Thymus (tissue), 14 donors: ENCODE measurements around the gene ANKHD1. TPM values are rescaled to one million over a fixed set of nuclear protein-coding genes. Genes with fewer than 3 reads are reported as not detected.

Source experiments
- DNase-seq, 9 donors: peaks; one replicate each; pipeline ENCODE4 v3.0.0-alpha.2; 2013; ENCODE audit warnings: low spot score in 9 of 9, low read depth in 6 of 9, missing footprints in 1 of 9
- H3K27ac ChIP-seq, 2 donors: one replicate each; pipeline ENCODE4 v1.5.1; 2013; ENCODE audit warnings: control low read depth in 1 of 2, low read depth in 1 of 2, low read length in 1 of 2, mild to moderate bottlenecking in 1 of 2, moderate library complexity in 1 of 2
- H3K27me3 ChIP-seq, 2 donors: one replicate each; pipeline ENCODE4 v1.5.1; 2013; ENCODE audit warnings: low read length in 1 of 2; ENCODE audit not compliant: control insufficient read depth in 2 of 2, insufficient read depth in 1 of 2
- H3K36me3 ChIP-seq, 2 donors: one replicate each; pipeline ENCODE4 v1.5.1; 2013; ENCODE audit warnings: low read length in 1 of 2, mild to moderate bottlenecking in 1 of 2, moderate library complexity in 1 of 2; ENCODE audit not compliant: control insufficient read depth in 2 of 2, insufficient read depth in 2 of 2
- H3K4me1 ChIP-seq, 2 donors: one replicate each; pipeline ENCODE4 v1.5.1; 2013; ENCODE audit warnings: low read length in 2 of 2; ENCODE audit not compliant: control insufficient read depth in 2 of 2, insufficient read depth in 2 of 2
- H3K4me3 ChIP-seq, 2 donors: one replicate each; pipeline ENCODE4 v1.5.1; 2013; ENCODE audit warnings: low read length in 2 of 2, control low read depth in 1 of 2, mild to moderate bottlenecking in 1 of 2
- H3K9me3 ChIP-seq, 2 donors: one replicate each; pipeline ENCODE4 v1.5.1; 2013; ENCODE audit warnings: low read length in 1 of 2, mild to moderate bottlenecking in 1 of 2; ENCODE audit not compliant: control insufficient read depth in 2 of 2, insufficient read depth in 1 of 2
- WGBS: extraction: QIAGEN DNeasy Blood & Tissue Kit; methylation state at CpG from one replicate; pipeline ENCODE4 v1.1.7; 2013; 5-methylcytosine and 5-hydroxymethylcytosine counted together
- long read RNA-seq, 10 donors: transcript quantifications; one replicate each; lab custom pipeline, GENCODE V29; 2026
- polyA plus RNA-seq: library from polyadenylated mRNA; stranded (reverse); fragments of 200-250 nt; gene quantifications from one replicate; pipeline ENCODE4 v1.2.3, GENCODE V29; 2013
- total RNA-seq: library from RNA; stranded (reverse); fragments of 120-200 nt; gene quantifications from one replicate; pipeline ENCODE4 v1.2.4, GENCODE V29; 2013
- donor health status: healthy.

The ANKHD1 gene
- total RNA-seq, result 37.4 TPM
- polyA plus RNA-seq, result 60.1 TPM
- long read RNA-seq, donor 1, partial matches to known transcripts, result 0 of 2 reads
- long read RNA-seq, donor 1, other reads (novel, unspliced or antisense), result 0 of 2 reads
- long read RNA-seq, donor 2, result 0 reads
- long read RNA-seq, donor 3, full-length matches to known transcripts, result 6 of 54 reads
- long read RNA-seq, donor 3, partial matches to known transcripts, result 48 of 54 reads
- long read RNA-seq, donor 3, other reads (novel, unspliced or antisense), result 0 of 54 reads
- long read RNA-seq, donor 4, partial matches to known transcripts, result 6 of 12 reads
- long read RNA-seq, donor 4, other reads (novel, unspliced or antisense), result 0 of 12 reads
- long read RNA-seq, donor 5, partial matches to known transcripts, result 54 of 62 reads
- long read RNA-seq, donor 5, other reads (novel, unspliced or antisense), result 0 of 62 reads
- long read RNA-seq, donor 6, partial matches to known transcripts, result 12 of 19 reads
- long read RNA-seq, donor 6, other reads (novel, unspliced or antisense), result 0 of 19 reads
- long read RNA-seq, donor 7, full-length matches to known transcripts, result 5 of 20 reads
- long read RNA-seq, donor 7, partial matches to known transcripts, result 15 of 20 reads
- long read RNA-seq, donor 7, other reads (novel, unspliced or antisense), result 0 of 20 reads
- long read RNA-seq, donor 8, partial matches to known transcripts, result 9 of 10 reads
- long read RNA-seq, donor 8, other reads (novel, unspliced or antisense), result 0 of 10 reads
- long read RNA-seq, donor 9, partial matches to known transcripts, result 23 of 31 reads
- long read RNA-seq, donor 9, other reads (novel, unspliced or antisense), result 0 of 31 reads
- long read RNA-seq, donor 10, partial matches to known transcripts, result 27 of 29 reads
- long read RNA-seq, donor 10, other reads (novel, unspliced or antisense), result 0 of 29 reads

GRCh38 chr5:140401362-140402257 lies at the start of gene ANKHD1:
TSS of gene ANKHD1 (plus strand) at chr5:140401833. CDS start at chr5:140401968, 135 bp downstream.
- peak; percentile 97 to 100 (median 99) for DNase-seq

DNA sequence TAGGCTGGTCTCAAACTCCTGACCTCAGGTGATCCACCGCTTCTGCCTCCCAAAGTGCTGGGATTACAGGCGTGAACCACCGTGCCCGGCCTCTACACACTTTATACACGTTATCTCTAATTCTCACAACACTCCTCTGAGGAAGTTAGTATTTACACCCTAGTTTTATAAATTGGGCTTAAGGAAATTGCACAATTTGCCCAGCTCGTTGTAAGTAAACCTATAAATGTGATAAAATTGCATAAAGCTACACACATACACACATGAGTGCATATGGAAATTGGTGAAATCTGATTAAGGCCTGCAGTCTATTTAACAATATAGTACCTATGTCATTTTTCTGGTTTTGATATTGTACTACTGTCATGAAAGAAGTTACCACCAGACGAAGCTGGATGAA lies 46.1 kb upstream of the ANKHD1 start:
- WGBS, result 87% methylated on average over 7 of the region's 7 CpGs
- H3K9me3 ChIP-seq, result peaks cover 0 to 6% of the 10 kb centered on the region in 2 donors
- H3K4me1 ChIP-seq, result peaks cover 0 to 11% of the 10 kb centered on the region in 2 donors
- peaks cover 0 to 4% of the 10 kb centered on the region in 2 donors for H3K27me3 ChIP-seq
- no peak overlapping the region for H3K4me3 ChIP-seq
- DNase-seq, result no peak
- no peaks in the 10 kb centered on the region for H3K36me3 ChIP-seq
- no peak overlapping the region for H3K27ac ChIP-seq

More at GRCh38 chr5:140401362-140402257, at the start of gene ANKHD1:
- peak within 1 kb of the TSS; percentile 97 to 100 for H3K27ac ChIP-seq
- under 1% methylated on average over 83 of the region's 83 CpGs for WGBS
- peaks cover 15% of the 10 kb centered on the region in 2 donors for H3K4me1 ChIP-seq
- no peaks in the 10 kb centered on the region for H3K9me3 ChIP-seq
- H3K4me3 ChIP-seq, result peak within 1 kb of the TSS; percentile 89 to 99
- H3K36me3 ChIP-seq, result peaks cover 7 to 16% of the 10 kb centered on the region in 2 donors
- no peaks in the 10 kb centered on the region for H3K27me3 ChIP-seq

DNA sequence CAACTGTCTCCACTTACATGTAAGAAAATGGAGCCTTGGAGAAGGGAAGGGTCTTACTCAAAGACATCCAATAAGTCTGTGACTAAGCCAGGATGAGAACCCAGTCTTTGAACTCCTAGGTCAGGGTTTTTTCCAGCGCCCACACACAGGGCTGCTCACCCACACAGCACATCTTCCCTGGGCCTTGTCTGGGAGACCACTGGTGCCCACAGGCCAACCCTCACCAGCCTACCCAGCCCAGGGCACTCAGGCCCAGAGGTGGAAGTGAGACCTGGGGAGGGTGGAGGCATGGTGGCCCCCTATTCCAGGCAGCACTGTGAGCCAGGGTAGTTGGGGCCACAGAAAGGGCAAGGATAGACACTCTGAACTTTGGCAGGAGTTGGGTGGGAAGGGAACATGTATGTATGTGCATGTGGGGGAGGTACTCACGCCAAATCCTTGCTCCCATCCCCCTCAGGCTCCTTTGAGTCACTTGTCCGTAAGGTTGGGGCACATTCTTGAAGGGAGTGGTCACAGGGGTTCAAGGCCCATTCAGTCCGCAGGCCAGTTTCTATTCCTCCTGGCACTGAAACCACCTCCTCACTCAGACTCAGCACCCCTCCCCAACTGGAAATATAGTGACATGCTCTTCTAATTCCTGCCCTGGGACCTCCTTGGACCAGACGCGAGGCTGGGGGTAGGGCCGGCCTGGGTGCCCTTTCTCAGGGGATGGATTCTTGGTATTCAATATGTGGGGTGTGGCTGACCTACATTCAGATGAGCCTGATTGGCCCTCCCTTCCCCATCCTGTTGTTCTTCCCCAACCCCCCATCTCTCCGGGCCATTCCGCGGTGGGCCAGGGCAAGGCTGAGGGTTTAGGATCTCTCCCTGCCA lies 44.5 kb upstream of the ANKHD1 start:
- H3K27ac ChIP-seq, result no peak overlapping the region
- WGBS, result 59% methylated on average over 10 of the region's 10 CpGs

DNA sequence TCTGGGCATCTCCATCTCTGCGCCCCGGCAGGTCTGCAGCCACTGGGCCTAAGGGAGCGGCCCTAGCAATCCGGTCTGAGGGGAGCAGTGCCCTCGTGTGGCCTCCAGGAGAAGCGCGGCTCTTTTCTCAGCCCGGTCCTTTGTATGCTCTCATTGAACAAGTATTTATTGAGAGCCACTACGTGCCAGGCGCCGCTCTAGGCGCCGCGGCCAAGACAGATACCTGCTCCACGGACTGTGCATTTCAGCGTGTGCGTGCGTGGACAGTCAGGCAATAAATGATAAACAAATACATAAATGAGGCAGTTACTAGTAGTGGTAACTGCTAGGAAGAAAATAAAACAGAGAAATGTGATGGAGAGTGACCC lies 43.9 kb upstream of the ANKHD1 start:
- H3K27ac ChIP-seq, result no peak overlapping the region
- peaks cover 0 to 4% of the 10 kb centered on the region in 2 donors for H3K27me3 ChIP-seq
- H3K4me3 ChIP-seq, result no peak overlapping the region
- 2% methylated on average over 18 of the region's 18 CpGs for WGBS
- peaks cover 0 to 6% of the 10 kb centered on the region in 2 donors for H3K9me3 ChIP-seq
- H3K36me3 ChIP-seq, result no peaks in the 10 kb centered on the region
- H3K4me1 ChIP-seq, result peaks cover 0 to 11% of the 10 kb centered on the region in 2 donors
- DNase-seq, result peak in 6 of 9 donors; percentile 42 to 74 (median 63)

More for the DNA sequence above, 44.5 kb upstream of the ANKHD1 start:
- Histone ChIP-seq H3K4me1 (peaks cover 0 to 11% of the 10 kb centered on the region in 2 donors), H3K36me3 (no peaks in the 10 kb centered on the region), H3K9me3 (peaks cover 0 to 6% of the 10 kb centered on the region in 2 donors), H3K27me3 (peaks cover 0 to 4% of the 10 kb centered on the region in 2 donors), H3K4me3 (no peak overlapping the region)
- no peak for DNase-seq

- WGBS, result 96% methylated on average over 4 of the region's 4 CpGs
- H3K4me1 ChIP-seq, result peaks cover 0 to 16% of the 10 kb centered on the region in 2 donors
- peaks cover 0 to 6% of the 10 kb centered on the region in 2 donors for H3K27me3 ChIP-seq
- no peak for DNase-seq
- no peak overlapping the region for H3K27ac ChIP-seq
- H3K36me3 ChIP-seq, result no peaks in the 10 kb centered on the region
- H3K4me3 ChIP-seq, result no peak overlapping the region
- H3K9me3 ChIP-seq, result peaks cover 0 to 6% of the 10 kb centered on the region in 2 donors
Measured at GRCh38 chr5:140358738-140359310, 42.8 kb upstream of the ANKHD1 start.

GRCh38 chr5:140360101-140360500 lies 41.5 kb upstream of the ANKHD1 start, which contains the start of gene SLC4A9:
TSS of gene SLC4A9 (plus strand) at chr5:140360194. CDS start at chr5:140360237, 43 bp downstream.
- 93% methylated on average over 2 of the region's 2 CpGs for WGBS

GRCh38 chr5:140360681-140361479 lies 40.8 kb upstream of the ANKHD1 start:
- no peaks in the 10 kb centered on the region for H3K36me3 ChIP-seq
- H3K27ac ChIP-seq, result no peak overlapping the region
- H3K9me3 ChIP-seq, result peaks cover 0 to 6% of the 10 kb centered on the region in 2 donors
- peaks cover 0 to 16% of the 10 kb centered on the region in 2 donors for H3K4me1 ChIP-seq
- no peak for DNase-seq
- no peak overlapping the region for H3K4me3 ChIP-seq
- H3K27me3 ChIP-seq, result peaks cover 0 to 8% of the 10 kb centered on the region in 2 donors
- WGBS, result 95% methylated on average over 7 of the region's 7 CpGs

More at GRCh38 chr5:140360101-140360500, 41.5 kb upstream of the ANKHD1 start, which contains the start of gene SLC4A9:
- no peak for DNase-seq
- H3K4me1 ChIP-seq, result peaks cover 0 to 16% of the 10 kb centered on the region in 2 donors
- peaks cover 0 to 6% of the 10 kb centered on the region in 2 donors for H3K9me3 ChIP-seq
- peaks cover 0 to 8% of the 10 kb centered on the region in 2 donors for H3K27me3 ChIP-seq
- no peak within 1 kb of the TSS for H3K27ac ChIP-seq
- H3K36me3 ChIP-seq, result no peaks in the 10 kb centered on the region
- no peak within 1 kb of the TSS for H3K4me3 ChIP-seq
